Neural cell (in vitro differentiated cells): ENCODE measurements around the gene SLC41A1. TPM values are rescaled to one million over a fixed set of nuclear protein-coding genes. Genes with fewer than 3 reads are reported as not detected.

Source experiments
- H2AFZ ChIP-seq: fragments of 200-600, 300-800 bp; sonication (generic), shearing (Covaris generic); 2 replicates; pipeline ENCODE4 v1.6.0; 2014; ENCODE audit warnings: low read depth, mild to moderate bottlenecking, antibody characterized with exemption, low read length, moderate library complexity
- H3F3A ChIP-seq: fragments of 200-600 bp; shearing (Covaris generic); 2 replicates; pipeline ENCODE4 v1.6.1; 2016; ENCODE audit warnings: mild to moderate bottlenecking, moderate library complexity, mixed read lengths, antibody characterized with exemption, low read length; ENCODE audit not compliant: insufficient read depth, poor library complexity, severe bottlenecking
- H3K27ac ChIP-seq: fragments of 200-600, 300-800 bp; sonication (generic), shearing (Covaris generic); 2 replicates; pipeline ENCODE4 v1.5.1; 2014; ENCODE audit warnings: mild to moderate bottlenecking, low read length, moderate library complexity
- H3K27me3 ChIP-seq: fragments of 300-800, 200-600 bp; sonication (generic), shearing (Covaris generic); 2 replicates; pipeline ENCODE4 v1.6.0; 2014; ENCODE audit warnings: mild to moderate bottlenecking, low read depth, low read length, moderate library complexity; ENCODE audit not compliant: insufficient read depth
- H3K36me3 ChIP-seq: fragments of 300-800, 200-600 bp; sonication (generic), shearing (Covaris generic); 2 replicates; pipeline ENCODE4 v1.5.1; 2014; ENCODE audit warnings: mild to moderate bottlenecking, antibody characterized with exemption, low read length, moderate library complexity; ENCODE audit not compliant: insufficient read depth
- H3K4me2 ChIP-seq: fragments of 300-800, 200-600 bp; sonication (generic), shearing (Covaris generic); 2 replicates; pipeline ENCODE4 v1.6.0; 2014; ENCODE audit warnings: mild to moderate bottlenecking, low read length
- H3K4me3 ChIP-seq: fragments of 300-800, 200-600 bp; sonication (generic), shearing (Covaris generic); 2 replicates; pipeline ENCODE4 v1.5.1; 2014; ENCODE audit warnings: mild to moderate bottlenecking, low read length, moderate library complexity
- H3K79me2 ChIP-seq: fragments of 200-600 bp; shearing (Covaris generic); replicated peaks from 2 replicates; pipeline ENCODE4 v1.6.0; 2014; ENCODE audit warnings: mild to moderate bottlenecking, low read length, moderate library complexity; ENCODE audit not compliant: insufficient read depth
- H3K9ac ChIP-seq: fragments of 300-800, 200-600 bp; sonication (generic), shearing (Covaris generic); 2 replicates; pipeline ENCODE4 v1.6.1; 2016; ENCODE audit warnings: mild to moderate bottlenecking, low read length, mixed read lengths
- H3K9me2 ChIP-seq: fragments of 200-600 bp; shearing (Covaris generic); 2 replicates; pipeline ENCODE4 v1.6.1; 2016; ENCODE audit warnings: mild to moderate bottlenecking, low read length, mixed read lengths; ENCODE audit not compliant: insufficient read depth
- H3K9me3 ChIP-seq: fragments of 200-600, 300-800 bp; sonication (generic), shearing (Covaris generic); 2 replicates; pipeline ENCODE4 v1.6.1; 2016; ENCODE audit warnings: mild to moderate bottlenecking, mixed run types, low read length, moderate library complexity, mixed read lengths
- H4K20me1 ChIP-seq: fragments of 200-600 bp; shearing (Covaris generic); 2 replicates; pipeline ENCODE4 v1.6.1; 2016; ENCODE audit warnings: mild to moderate bottlenecking, mixed run types; ENCODE audit not compliant: insufficient read depth
- CTCF ChIP-seq: fragments of 450-650 bp; IDR thresholded peaks from 2 replicates; pipeline ENCODE4 v1.5.1; 2014; ENCODE audit warnings: antibody characterized with exemption, mild to moderate bottlenecking, moderate library complexity; ENCODE audit not compliant: poor library complexity, severe bottlenecking
- EP300 ChIP-seq: fragments of 450-650 bp; conservative IDR thresholded peaks from 2 replicates; pipeline ENCODE4 v1.6.1; 2014; ENCODE audit warnings: antibody characterized with exemption, mild to moderate bottlenecking, moderate library complexity; ENCODE audit not compliant: poor library complexity, severe bottlenecking
- EZH2 ChIP-seq: fragments of 200-600, 300-800 bp; shearing (Covaris generic), sonication (generic); IDR thresholded peaks from 2 replicates; pipeline ENCODE4 v1.6.1; 2014; ENCODE audit warnings: antibody characterized with exemption, low read length, borderline replicate concordance, mild to moderate bottlenecking; ENCODE audit not compliant: insufficient read depth, poor library complexity, severe bottlenecking
- MXI1 ChIP-seq: fragments of 450-650 bp; conservative IDR thresholded peaks from 2 replicates; pipeline ENCODE4 v1.6.1; 2014; ENCODE audit warnings: antibody characterized with exemption, mild to moderate bottlenecking; ENCODE audit not compliant: poor library complexity, severe bottlenecking
- POLR2AphosphoS5 ChIP-seq: IDR thresholded peaks from 2 replicates; pipeline ENCODE4 v1.6.1; 2012
- RAD21 ChIP-seq: fragments of 450-650 bp; conservative IDR thresholded peaks from 2 replicates; pipeline ENCODE4 v1.6.1; 2014; ENCODE audit warnings: antibody characterized with exemption, mild to moderate bottlenecking, moderate library complexity
- REST ChIP-seq: IDR thresholded peaks from 2 replicates; pipeline ENCODE4 v1.6.1; 2012; ENCODE audit warnings: borderline replicate concordance
- SMC3 ChIP-seq: fragments of 450-650 bp; conservative IDR thresholded peaks from 2 replicates; pipeline ENCODE4 v1.6.1; 2014; ENCODE audit warnings: antibody characterized with exemption, mild to moderate bottlenecking, moderate library complexity; ENCODE audit not compliant: poor library complexity
- TAF1 ChIP-seq: IDR thresholded peaks from 2 replicates; pipeline ENCODE4 v1.6.1; 2012; ENCODE audit warnings: low read depth
- polyA plus RNA-seq: library from polyadenylated mRNA; depleted of rRNA; stranded (reverse); fragments of >200 nt; gene quantifications from 2 replicates; pipeline ENCODE4 v1.2.3, GENCODE V29; 2014

Gene SLC41A1
- polyA plus RNA-seq, 1 donor from 2014 or later = 4.2 TPM

GRCh38 chr1:205800981-205801703, 11.9 kb downstream of the SLC41A1 start:
- Histone ChIP-seq H3K27ac (no peak overlapping the region), H3K9ac (no peak overlapping the region), H3K4me3 (no peak overlapping the region), H3F3A (no peaks in the 10 kb centered on the region), H3K36me3 (peaks cover under 1% of the 10 kb centered on the region), H3K27me3 (no peaks in the 10 kb centered on the region), H3K9me3 (no peaks in the 10 kb centered on the region), H4K20me1 (no peaks in the 10 kb centered on the region), H3K79me2 (no peaks in the 10 kb centered on the region), H3K4me2 (no peak overlapping the region), H2AFZ (no peak overlapping the region), H3K9me2 (no peaks in the 10 kb centered on the region)
- no peak for TF ChIP-seq MXI1
- no peak for TF ChIP-seq SMC3
- no peak for TF ChIP-seq CTCF
- no peak for TF ChIP-seq EP300
- TF ChIP-seq REST = no peak
- TF ChIP-seq TAF1 = no peak
- TF ChIP-seq POLR2AphosphoS5 = no peak
- TF ChIP-seq EZH2 = no peak
- no peak for TF ChIP-seq RAD21

GRCh38 chr1:205800427-205800826, 12.6 kb downstream of the SLC41A1 start:
- no peak overlapping the region for H3K4me2 ChIP-seq
- H3K4me3 ChIP-seq = no peak overlapping the region
- H3K27ac ChIP-seq = no peak overlapping the region
- no peaks in the 10 kb centered on the region for H3K79me2 ChIP-seq
- no peak overlapping the region for H2AFZ ChIP-seq
- peaks cover 7% of the 10 kb centered on the region for H3K36me3 ChIP-seq
- H4K20me1 ChIP-seq = no peaks in the 10 kb centered on the region
- H3K9me2 ChIP-seq = no peaks in the 10 kb centered on the region
- no peaks in the 10 kb centered on the region for H3K9me3 ChIP-seq
- no peaks in the 10 kb centered on the region for H3F3A ChIP-seq
- no peaks in the 10 kb centered on the region for H3K27me3 ChIP-seq
- no peak for TF ChIP-seq MXI1
- H3K9ac ChIP-seq = no peak overlapping the region
